GM21390 (cell line): Measurements from ENCODE around the gene DXO.
"Not testable (repeated sequence)": the region's sequence is repeated elsewhere in the genome, so short reads cannot be mapped to it uniquely, and the experiment has no call there.

ENCODE experiments used
- ATAC-seq: cut with Tn5 transposase; IDR thresholded peaks from one replicate; pipeline ENCODE4 v1.9.1; 2021; ENCODE audit not compliant: unreplicated experiment

DXO gene

DNA sequence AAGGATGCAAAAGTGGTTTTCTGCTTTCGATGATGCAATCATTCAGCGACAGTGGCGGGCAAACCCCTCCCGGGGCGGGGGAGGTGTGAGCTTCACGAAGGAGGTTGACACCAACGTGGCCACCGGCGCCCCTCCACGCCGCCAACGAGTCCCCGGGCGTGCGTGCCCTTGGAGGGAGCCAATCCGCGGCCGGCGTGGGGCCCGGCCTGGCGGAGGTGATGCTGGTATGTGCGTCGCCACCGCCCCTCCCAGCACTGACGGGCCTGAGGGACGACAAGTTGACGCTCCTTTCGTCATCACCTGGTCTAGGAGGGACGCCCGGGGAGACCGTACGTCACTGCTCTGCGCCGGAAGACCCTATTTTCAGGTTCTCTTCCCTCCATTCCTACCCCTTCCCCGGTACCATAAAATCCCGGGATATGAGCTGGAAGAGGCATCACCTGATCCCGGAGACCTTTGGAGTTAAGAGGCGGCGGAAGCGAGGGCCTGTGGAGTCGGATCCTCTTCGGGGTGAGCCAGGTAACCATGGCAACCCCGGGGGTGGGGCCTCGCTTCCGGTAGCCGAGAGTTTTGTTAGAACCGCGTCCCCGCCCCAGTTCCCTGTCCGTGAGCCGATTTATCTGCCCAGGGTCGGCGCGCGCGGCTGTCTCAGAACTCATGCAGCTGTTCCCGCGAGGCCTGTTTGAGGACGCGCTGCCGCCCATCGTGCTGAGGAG lies at the start of gene DXO:
DXO (minus strand) TSS at position 146 of the 716 bp plus-strand sequence. CDS start 463 bp downstream, outside the sequence.
- ATAC-seq = peak; percentile 85

GRCh38 chr6:32014547-32014946 lies 42.6 kb upstream of the DXO start, which contains the start of gene C4B:
C4B (plus strand) TSS chr6:32014795; CDS start chr6:32014846, 51 bp downstream.
- not testable (repeated sequence) for ATAC-seq

GRCh38 chr6:32013738-32014137 lies 41.8 kb upstream of the DXO start:
- not testable (repeated sequence) for ATAC-seq

- ATAC-seq = not testable (repeated sequence)
These were observed 41.1 kb upstream of the DXO start for GRCh38 chr6:32012941-32013617.

DNA sequence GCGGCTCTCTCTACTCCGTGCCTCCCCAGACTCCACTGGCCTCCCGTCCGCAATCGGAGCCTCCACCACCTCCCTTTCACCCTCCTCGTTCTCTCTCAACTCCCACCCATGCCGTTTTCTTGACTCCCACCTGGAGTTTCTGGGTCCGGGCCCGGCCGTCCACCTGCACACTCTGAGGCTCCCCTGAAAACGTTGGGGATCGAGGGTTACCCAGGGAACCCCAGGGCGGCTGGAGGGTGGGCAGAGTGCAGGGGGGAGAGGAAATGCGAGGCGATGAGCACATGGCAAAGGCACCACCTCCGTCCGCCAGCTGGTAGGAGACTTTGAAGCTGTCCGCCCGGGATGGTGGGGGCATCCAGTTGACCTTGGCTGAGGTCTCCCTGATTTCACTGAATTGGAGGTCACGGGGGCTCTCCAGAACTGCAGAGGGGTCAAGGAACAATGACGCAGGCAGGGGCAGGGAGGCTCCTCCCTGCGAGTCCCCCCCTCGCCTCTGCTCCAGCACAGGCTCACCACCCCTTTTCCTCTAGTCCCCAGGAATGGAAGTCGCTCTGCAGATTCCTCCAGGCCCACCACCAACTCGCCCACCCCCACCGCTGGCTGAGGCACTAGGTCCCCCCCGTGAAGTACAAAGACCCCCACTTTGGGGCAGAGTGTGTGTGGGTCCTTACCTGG lies 39.1 kb upstream of the DXO start:
- not testable (repeated sequence) for ATAC-seq

DNA sequence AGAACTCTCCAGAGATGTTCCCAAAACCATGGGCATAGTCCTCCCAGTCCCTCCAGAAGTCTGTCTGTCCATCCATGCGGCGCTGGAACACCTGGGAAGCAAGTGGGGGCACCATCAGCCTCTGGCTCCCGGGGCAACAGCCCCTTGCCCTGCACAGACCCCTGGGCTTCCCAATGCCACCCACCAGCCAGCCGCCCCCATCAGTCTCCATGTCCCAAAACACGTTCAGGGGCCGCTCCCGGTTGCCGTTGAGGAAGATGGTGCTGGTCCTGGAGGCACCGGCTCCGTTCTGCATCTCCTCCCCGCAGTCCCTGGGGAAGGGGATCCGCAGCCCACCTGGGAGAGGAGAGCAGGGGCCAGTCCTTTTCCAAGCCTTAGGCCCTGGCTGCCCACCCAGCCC lies 37.6 kb upstream of the DXO start:
- not testable (repeated sequence) for ATAC-seq

DNA sequence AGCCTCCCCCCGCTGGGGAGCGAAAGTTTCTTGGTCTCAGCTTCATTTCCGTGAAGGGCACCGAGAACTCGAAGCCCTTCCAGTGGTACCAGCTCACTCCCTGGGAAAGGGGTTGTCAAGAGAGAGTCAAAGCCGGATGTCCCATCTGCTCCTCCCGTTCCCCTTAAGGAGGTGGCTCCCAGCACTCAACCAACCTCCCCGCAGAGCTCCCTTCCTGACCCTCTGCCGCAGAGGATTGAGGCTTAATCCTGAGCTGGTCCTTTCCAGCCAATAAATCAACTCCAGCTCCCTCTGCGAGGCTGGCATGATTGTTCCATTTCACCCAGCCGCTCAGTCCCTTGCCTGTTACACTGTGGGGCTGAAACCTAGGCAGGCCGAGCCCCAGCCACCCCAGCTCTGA lies 36.7 kb upstream of the DXO start:
- not testable (repeated sequence) for ATAC-seq

GRCh38 chr6:32008037-32008436 lies 36.1 kb upstream of the DXO start:
- ATAC-seq = not testable (repeated sequence)

DNA sequence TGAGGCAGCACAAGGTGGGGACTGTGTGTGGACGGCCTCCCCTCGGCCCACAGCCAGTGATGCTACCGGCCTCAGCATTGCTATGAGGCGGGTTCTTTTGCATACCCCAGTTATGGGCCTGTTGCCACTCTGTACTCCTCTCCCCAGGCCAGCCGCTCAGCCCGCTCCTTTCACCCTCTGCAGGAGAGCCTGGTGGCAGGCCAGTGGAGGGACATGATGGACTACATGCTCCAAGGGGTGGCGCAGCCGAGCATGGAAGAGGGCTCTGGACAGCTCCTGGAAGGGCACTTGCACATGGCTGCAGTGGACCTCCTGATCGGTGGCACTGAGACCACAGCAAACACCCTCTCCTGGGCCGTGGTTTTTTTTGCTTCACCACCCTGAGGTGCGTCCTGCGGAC lies 35.1 kb upstream of the DXO start:
- ATAC-seq = not testable (repeated sequence)

DNA sequence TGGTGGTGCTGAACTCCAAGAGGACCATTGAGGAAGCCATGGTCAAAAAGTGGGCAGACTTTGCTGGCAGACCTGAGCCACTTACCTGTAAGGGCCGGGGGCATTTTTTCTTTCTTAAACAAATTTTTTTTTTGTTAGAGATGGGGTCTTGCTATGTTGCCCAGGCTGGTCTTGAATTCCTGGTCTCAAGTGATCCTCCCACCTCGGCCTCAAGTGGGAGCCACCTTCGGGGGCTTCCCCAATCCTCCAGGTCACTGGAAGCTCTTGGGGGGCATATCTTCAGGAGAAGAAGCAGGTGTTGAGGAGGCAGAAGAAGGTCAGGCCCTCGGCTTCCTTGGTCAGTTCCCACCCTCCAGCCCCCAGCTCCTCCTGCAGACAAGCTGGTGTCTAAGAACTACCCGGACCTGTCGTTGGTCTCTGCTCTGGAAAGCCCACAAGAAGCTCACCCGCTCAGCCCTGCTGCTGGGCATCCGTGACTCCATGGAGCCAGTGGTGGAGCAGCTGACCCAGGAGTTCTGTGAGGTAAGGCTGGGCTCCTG lies 34.1 kb upstream of the DXO start:
- not testable (repeated sequence) for ATAC-seq

DNA sequence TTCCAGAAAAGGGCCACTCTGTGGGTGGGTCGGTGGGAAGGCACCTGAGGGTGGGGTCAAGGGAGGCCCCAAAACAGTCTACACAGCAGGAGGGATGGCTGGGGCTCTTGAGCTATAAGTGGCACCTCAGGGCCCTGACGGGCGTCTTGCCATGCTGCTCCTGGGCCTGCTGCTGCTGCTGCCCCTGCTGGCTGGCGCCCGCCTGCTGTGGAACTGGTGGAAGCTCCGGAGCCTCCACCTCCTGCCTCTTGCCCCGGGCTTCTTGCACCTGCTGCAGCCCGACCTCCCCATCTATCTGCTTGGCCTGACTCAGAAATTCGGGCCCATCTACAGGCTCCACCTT lies 33.6 kb upstream of the DXO start:
- not testable (repeated sequence) for ATAC-seq

DNA sequence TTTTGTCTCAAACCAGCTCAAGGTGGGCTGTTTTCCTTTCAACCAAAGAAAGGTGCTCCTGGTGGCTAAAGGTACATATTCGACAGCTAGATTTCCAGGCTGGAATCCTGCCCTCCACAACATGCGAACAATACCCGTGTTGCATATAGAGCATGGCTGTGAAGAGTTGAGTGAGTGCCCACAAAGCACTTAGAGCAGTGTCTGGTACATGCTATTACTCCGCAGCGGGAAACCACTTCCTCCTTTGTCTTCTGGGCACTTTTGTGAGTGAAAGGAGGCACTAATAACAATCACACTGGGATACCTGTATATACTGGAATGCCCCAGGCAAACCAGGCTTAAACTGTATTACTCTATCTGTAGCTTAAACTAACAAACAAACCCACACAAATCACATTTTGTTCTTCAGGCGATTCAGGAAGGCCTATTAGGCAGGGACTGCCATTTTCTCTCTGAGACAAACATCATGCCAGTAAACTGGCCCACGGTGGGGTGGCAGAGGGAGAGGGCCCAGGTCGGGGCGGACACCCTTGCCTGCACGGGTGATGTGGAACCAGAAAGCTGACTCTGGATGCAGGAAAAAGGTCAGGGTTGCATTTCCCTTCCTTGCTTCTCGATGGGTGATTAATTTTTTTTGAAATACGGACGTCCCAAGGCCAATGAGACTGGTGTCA lies 33.1 kb upstream of the DXO start:
- not testable (repeated sequence) for ATAC-seq

DNA sequence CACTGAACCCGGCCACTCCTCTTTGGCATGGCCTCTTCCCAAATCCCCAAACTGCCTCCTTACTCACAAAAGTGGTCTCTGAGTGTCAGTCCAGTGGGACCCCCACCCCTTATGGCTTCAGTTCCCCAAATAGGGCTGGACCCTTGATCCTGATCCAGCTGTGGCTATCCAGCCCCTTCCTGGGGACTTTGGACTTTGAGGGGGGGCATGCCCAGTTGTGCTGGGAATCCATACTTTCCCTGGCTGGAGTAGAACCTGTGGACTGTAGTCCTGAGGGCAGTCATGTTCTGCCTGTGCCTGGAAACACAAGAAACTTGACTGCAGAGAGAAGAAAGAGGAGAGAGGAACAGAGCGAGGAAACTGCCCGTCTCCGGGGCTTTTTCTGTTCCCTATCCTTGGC lies 32.5 kb upstream of the DXO start:
- ATAC-seq = not testable (repeated sequence)

DNA sequence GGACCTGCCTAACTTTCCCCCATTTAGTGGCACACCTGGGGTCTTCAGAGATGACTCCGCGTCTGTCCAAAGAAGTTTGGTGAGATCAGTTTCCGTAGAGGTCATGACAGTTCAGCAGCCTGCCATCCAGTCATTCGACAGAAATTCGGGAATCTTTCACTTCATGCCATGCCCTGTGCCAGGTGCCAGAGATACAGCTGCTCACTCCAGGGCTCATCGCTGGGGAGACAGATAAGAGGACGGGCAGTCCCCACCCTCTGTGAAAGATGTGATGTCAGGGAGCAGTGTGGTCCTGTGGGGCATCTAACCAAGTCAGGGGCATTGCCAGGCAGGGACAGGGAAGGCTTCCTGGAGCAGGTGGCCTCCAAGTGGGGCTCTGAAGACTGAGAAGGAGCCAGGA lies 31.4 kb upstream of the DXO start:
- not testable (repeated sequence) for ATAC-seq

- not testable (repeated sequence) for ATAC-seq
These were observed 30.8 kb upstream of the DXO start for GRCh38 chr6:32002546-32003268.

GRCh38 chr6:31996385-31996784 lies 24.4 kb upstream of the DXO start:
- ATAC-seq = not testable (repeated sequence)

DNA sequence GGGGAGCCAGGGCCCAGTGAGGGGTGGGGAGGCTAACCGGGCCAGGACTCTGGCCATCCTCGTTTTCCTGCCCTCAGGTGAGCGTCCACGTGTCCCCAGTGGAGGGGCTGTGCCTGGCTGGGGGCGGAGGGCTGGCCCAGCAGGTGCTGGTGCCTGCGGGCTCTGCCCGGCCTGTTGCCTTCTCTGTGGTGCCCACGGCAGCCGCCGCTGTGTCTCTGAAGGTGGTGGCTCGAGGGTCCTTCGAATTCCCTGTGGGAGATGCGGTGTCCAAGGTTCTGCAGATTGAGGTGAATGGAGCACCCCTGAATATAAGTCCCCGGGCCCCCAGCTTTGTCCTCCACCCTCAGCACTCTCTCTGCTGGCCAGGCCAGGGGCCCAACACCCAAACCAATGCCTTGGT lies 22.5 kb upstream of the DXO start:
- not testable (repeated sequence) for ATAC-seq

DNA sequence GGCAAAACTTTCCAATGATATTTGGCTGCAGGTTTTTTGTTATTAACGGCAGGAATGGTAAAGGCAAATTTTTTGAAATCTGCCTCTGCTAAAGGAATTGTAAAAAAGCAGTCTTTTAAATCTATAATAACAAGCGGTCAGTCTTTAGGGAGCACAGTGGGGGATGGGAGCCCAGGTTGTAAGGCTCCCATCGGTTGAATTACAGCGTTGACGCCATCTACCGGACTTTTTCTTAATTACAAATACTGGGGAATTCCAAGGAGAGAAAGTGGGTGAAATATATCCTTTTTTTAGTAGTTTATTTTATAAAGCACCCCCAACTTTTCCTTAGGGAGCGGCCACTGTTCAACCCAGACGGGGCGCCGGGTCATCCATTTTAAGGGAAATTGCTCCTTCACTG lies 17.4 kb upstream of the DXO start:
- ATAC-seq = not testable (repeated sequence)

DNA sequence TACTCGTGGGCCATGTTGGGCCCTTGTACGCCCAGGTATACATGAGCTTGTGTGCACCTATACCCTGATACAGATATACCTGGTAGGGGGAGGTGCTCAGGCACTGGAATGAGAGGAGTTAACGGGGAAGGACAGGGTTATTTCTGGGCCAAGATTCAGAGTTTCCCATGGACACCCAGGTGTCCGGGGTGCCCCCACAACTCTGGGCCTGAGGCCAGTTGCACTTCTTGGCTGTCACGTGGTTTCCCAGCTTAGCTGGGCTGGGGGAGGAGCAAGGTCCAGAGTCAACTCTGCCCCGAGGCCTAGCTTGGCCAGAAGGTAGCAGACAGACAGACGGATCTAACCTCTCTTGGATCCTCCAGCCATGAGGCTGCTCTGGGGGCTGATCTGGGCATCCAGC lies 9.8 kb upstream of the DXO start, which contains the start of gene C4A:
C4A (plus strand) TSS at position 314 of the 400 bp plus-strand sequence; CDS start at position 365, 51 bp downstream.
- ATAC-seq = not testable (repeated sequence)

GRCh38 chr6:31980998-31981397 lies 9.1 kb upstream of the DXO start:
- not testable (repeated sequence) for ATAC-seq
